Measurements from ENCODE around the gene BANK1. TPM values are rescaled to one million over a fixed set of nuclear protein-coding genes. Genes with fewer than 3 reads are reported as not detected.
A peak's percentile ranks its signal among the peaks of the same experiment; 100 is the strongest.

BANK1 gene
- total and polyA plus RNA-seq, 9 donors: 0.27 to 1.1 (median 0.40) TPM

- DNase-seq: no peak
- Histone ChIP-seq H3K4me1 (ENCODE audit: control insufficient read depth, insufficient read depth, low read length) (no peaks in the 10 kb centered on the region), H3K36me3 (ENCODE audit: control insufficient read depth, insufficient read depth, low read length) (no peaks in the 10 kb centered on the region), H3K27ac (ENCODE audit: low read length) (no peak overlapping the region), H3K4me3 (ENCODE audit: low read length) (no peak overlapping the region), H3K27me3 (ENCODE audit: control insufficient read depth, insufficient read depth, low read length) (no peaks in the 10 kb centered on the region), H3K9me3 (replicated peaks; ENCODE audit: control insufficient read depth, low read depth, low read length) (no peaks in the 10 kb centered on the region)
- no CpG with 5 or more reads among the region's 3 CpGs for WGBS (ENCODE audit: insufficient coverage)
These were observed 130.8 kb downstream of the BANK1 start for GRCh38 chr4:101921370-101921769.

- no peak for DNase-seq
- no peak overlapping the region for H3K4me3 ChIP-seq (ENCODE audit: low read length)
- no peaks in the 10 kb centered on the region for H3K9me3 ChIP-seq (replicated peaks; ENCODE audit: control insufficient read depth, low read depth, low read length)
- no peak overlapping the region for H3K27ac ChIP-seq (ENCODE audit: low read length)
- H3K4me1 ChIP-seq (ENCODE audit: control insufficient read depth, insufficient read depth, low read length): no peaks in the 10 kb centered on the region
- no peaks in the 10 kb centered on the region for H3K36me3 ChIP-seq (ENCODE audit: control insufficient read depth, insufficient read depth, low read length)
- H3K27me3 ChIP-seq (ENCODE audit: control insufficient read depth, insufficient read depth, low read length): no peaks in the 10 kb centered on the region
- WGBS (ENCODE audit: insufficient coverage): 71% methylated on average over 1 of the region's 1 CpG
These were observed 141.1 kb downstream of the BANK1 start for GRCh38 chr4:101931619-101932018.

DNA sequence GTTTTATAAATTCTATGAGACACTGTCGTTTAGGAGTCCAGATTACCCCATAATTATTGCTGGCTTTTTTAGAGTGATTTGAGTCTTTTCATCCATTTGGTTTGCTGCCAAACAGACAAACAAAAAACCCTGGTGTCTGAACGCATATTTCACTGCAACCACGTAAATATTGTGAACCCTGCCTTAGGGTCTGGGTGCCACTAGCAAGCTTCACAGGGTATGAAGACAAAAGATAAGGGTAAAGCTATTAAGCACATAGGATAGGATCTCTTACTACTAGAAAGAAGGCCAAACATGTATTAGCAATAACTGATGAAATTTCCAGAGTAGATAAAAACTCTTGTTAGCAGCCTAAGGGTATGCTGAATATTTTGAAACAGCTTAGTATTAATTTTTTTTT is 143.3 kb downstream of the BANK1 start:
- H3K27ac ChIP-seq (ENCODE audit: low read length): no peak overlapping the region
- no peaks in the 10 kb centered on the region for H3K27me3 ChIP-seq (ENCODE audit: control insufficient read depth, insufficient read depth, low read length)
- no CpG with 5 or more reads among the region's 3 CpGs for WGBS (ENCODE audit: insufficient coverage)
- DNase-seq: no peak
- H3K9me3 ChIP-seq (replicated peaks; ENCODE audit: control insufficient read depth, low read depth, low read length): no peaks in the 10 kb centered on the region
- H3K4me3 ChIP-seq (ENCODE audit: low read length): no peak overlapping the region
- no peaks in the 10 kb centered on the region for H3K36me3 ChIP-seq (ENCODE audit: control insufficient read depth, insufficient read depth, low read length)
- H3K4me1 ChIP-seq (ENCODE audit: control insufficient read depth, insufficient read depth, low read length): no peaks in the 10 kb centered on the region

- Histone ChIP-seq H3K9me3 (replicated peaks; ENCODE audit: control insufficient read depth, low read depth, low read length) (no peaks in the 10 kb centered on the region), H3K36me3 (ENCODE audit: control insufficient read depth, insufficient read depth, low read length) (no peaks in the 10 kb centered on the region), H3K4me1 (ENCODE audit: control insufficient read depth, insufficient read depth, low read length) (no peaks in the 10 kb centered on the region), H3K4me3 (ENCODE audit: low read length) (no peak overlapping the region), H3K27me3 (ENCODE audit: control insufficient read depth, insufficient read depth, low read length) (no peaks in the 10 kb centered on the region), H3K27ac (ENCODE audit: low read length) (no peak overlapping the region)
- DNase-seq: no peak
- 63% methylated on average over 1 of the region's 2 CpGs for WGBS (ENCODE audit: insufficient coverage)
These were observed 148.3 kb downstream of the BANK1 start for GRCh38 chr4:101938836-101939235.

- H3K36me3 ChIP-seq (ENCODE audit: control insufficient read depth, insufficient read depth, low read length): no peaks in the 10 kb centered on the region
- DNase-seq: peak; percentile 35
- no peaks in the 10 kb centered on the region for H3K4me1 ChIP-seq (ENCODE audit: control insufficient read depth, insufficient read depth, low read length)
- no CpG with 5 or more reads among the region's 1 CpG for WGBS (ENCODE audit: insufficient coverage)
- H3K4me3 ChIP-seq (ENCODE audit: low read length): no peak overlapping the region
- no peak overlapping the region for H3K27ac ChIP-seq (ENCODE audit: low read length)
- H3K27me3 ChIP-seq (ENCODE audit: control insufficient read depth, insufficient read depth, low read length): no peaks in the 10 kb centered on the region
- H3K9me3 ChIP-seq (replicated peaks; ENCODE audit: control insufficient read depth, low read depth, low read length): no peaks in the 10 kb centered on the region
These were observed 151.4 kb downstream of the BANK1 start for GRCh38 chr4:101941816-101942358.

GRCh38 chr4:101942891-101943290 is 152.4 kb downstream of the BANK1 start:
- no peak overlapping the region for H3K27ac ChIP-seq (ENCODE audit: low read length)
- no peaks in the 10 kb centered on the region for H3K4me1 ChIP-seq (ENCODE audit: control insufficient read depth, insufficient read depth, low read length)
- no peak for DNase-seq
- H3K9me3 ChIP-seq (replicated peaks; ENCODE audit: control insufficient read depth, low read depth, low read length): no peaks in the 10 kb centered on the region
- no peaks in the 10 kb centered on the region for H3K27me3 ChIP-seq (ENCODE audit: control insufficient read depth, insufficient read depth, low read length)
- H3K36me3 ChIP-seq (ENCODE audit: control insufficient read depth, insufficient read depth, low read length): no peaks in the 10 kb centered on the region
- H3K4me3 ChIP-seq (ENCODE audit: low read length): no peak overlapping the region

GRCh38 chr4:101944649-101945048 is 154.1 kb downstream of the BANK1 start:
- Histone ChIP-seq H3K27ac (ENCODE audit: low read length) (no peak overlapping the region), H3K9me3 (replicated peaks; ENCODE audit: control insufficient read depth, low read depth, low read length) (no peaks in the 10 kb centered on the region), H3K27me3 (ENCODE audit: control insufficient read depth, insufficient read depth, low read length) (no peaks in the 10 kb centered on the region), H3K36me3 (ENCODE audit: control insufficient read depth, insufficient read depth, low read length) (no peaks in the 10 kb centered on the region), H3K4me1 (ENCODE audit: control insufficient read depth, insufficient read depth, low read length) (no peaks in the 10 kb centered on the region), H3K4me3 (ENCODE audit: low read length) (no peak overlapping the region)
- no peak for DNase-seq
- WGBS (ENCODE audit: insufficient coverage): no CpG with 5 or more reads among the region's 1 CpG

DNA sequence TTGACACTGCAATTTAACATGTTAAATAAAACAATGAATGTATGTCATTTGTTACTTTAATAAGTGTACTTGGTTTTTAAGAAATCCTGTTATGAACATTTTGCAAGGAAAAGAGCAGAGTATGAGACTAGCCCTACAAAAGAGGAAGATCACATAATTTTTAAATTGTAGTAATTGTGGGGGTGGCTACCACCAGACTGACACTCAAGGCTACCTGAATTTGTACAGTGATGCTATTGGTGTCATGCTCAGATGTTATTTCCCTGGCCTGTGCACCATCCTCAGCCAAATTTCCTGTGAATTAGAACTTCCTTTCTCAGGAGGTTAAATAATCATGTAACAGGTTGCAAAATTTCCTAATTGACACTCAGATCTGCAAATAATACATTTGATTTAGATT is 157.5 kb downstream of the BANK1 start:
- H3K4me1 ChIP-seq (ENCODE audit: control insufficient read depth, insufficient read depth, low read length): no peaks in the 10 kb centered on the region
- no peak overlapping the region for H3K4me3 ChIP-seq (ENCODE audit: low read length)
- no peak for DNase-seq
- no peaks in the 10 kb centered on the region for H3K9me3 ChIP-seq (replicated peaks; ENCODE audit: control insufficient read depth, low read depth, low read length)
- H3K36me3 ChIP-seq (ENCODE audit: control insufficient read depth, insufficient read depth, low read length): no peaks in the 10 kb centered on the region
- H3K27me3 ChIP-seq (ENCODE audit: control insufficient read depth, insufficient read depth, low read length): no peaks in the 10 kb centered on the region
- H3K27ac ChIP-seq (ENCODE audit: low read length): no peak overlapping the region

DNA sequence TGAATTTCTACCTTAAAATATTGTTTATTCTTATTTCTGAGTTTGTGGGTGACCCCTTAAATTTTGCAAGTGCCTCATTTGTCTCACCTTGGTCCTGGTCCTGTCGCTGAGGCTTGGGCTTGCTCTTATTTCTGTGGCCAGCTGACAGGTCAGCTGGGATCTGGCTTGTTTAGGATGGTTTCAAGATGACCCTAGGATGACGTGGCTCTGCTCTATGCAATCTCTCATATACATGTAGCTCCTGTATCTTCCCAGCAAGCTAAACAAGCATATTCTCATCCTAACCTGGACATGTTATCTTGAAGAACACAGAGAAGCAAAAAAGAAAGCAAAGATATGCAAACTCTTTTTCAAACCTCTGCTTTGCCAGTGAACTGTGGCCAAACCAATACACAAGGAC is 158.4 kb downstream of the BANK1 start:
- Histone ChIP-seq H3K36me3 (ENCODE audit: control insufficient read depth, insufficient read depth, low read length) (no peaks in the 10 kb centered on the region), H3K4me1 (ENCODE audit: control insufficient read depth, insufficient read depth, low read length) (no peaks in the 10 kb centered on the region), H3K27me3 (ENCODE audit: control insufficient read depth, insufficient read depth, low read length) (no peaks in the 10 kb centered on the region), H3K4me3 (ENCODE audit: low read length) (no peak overlapping the region), H3K27ac (ENCODE audit: low read length) (no peak overlapping the region), H3K9me3 (replicated peaks; ENCODE audit: control insufficient read depth, low read depth, low read length) (no peaks in the 10 kb centered on the region)
- 86% methylated on average over 1 of the region's 2 CpGs for WGBS (ENCODE audit: insufficient coverage)
- no peak for DNase-seq

- H3K36me3 ChIP-seq (ENCODE audit: control insufficient read depth, insufficient read depth, low read length): no peaks in the 10 kb centered on the region
- no CpG with 5 or more reads among the region's 3 CpGs for WGBS (ENCODE audit: insufficient coverage)
- no peaks in the 10 kb centered on the region for H3K4me1 ChIP-seq (ENCODE audit: control insufficient read depth, insufficient read depth, low read length)
- H3K27me3 ChIP-seq (ENCODE audit: control insufficient read depth, insufficient read depth, low read length): no peaks in the 10 kb centered on the region
- no peak for DNase-seq
- H3K4me3 ChIP-seq (ENCODE audit: low read length): no peak overlapping the region
- no peak overlapping the region for H3K27ac ChIP-seq (ENCODE audit: low read length)
- H3K9me3 ChIP-seq (replicated peaks; ENCODE audit: control insufficient read depth, low read depth, low read length): no peaks in the 10 kb centered on the region
These were observed 159.9 kb downstream of the BANK1 start for GRCh38 chr4:101950258-101950979.

- Histone ChIP-seq H3K27ac (ENCODE audit: low read length) (no peak overlapping the region), H3K27me3 (ENCODE audit: control insufficient read depth, insufficient read depth, low read length) (no peaks in the 10 kb centered on the region), H3K4me3 (ENCODE audit: low read length) (no peak overlapping the region), H3K36me3 (ENCODE audit: control insufficient read depth, insufficient read depth, low read length) (no peaks in the 10 kb centered on the region), H3K4me1 (ENCODE audit: control insufficient read depth, insufficient read depth, low read length) (no peaks in the 10 kb centered on the region), H3K9me3 (replicated peaks; ENCODE audit: control insufficient read depth, low read depth, low read length) (no peaks in the 10 kb centered on the region)
- WGBS (ENCODE audit: insufficient coverage): no CpG with 5 or more reads among the region's 4 CpGs
- DNase-seq: no peak
These were observed 162.5 kb downstream of the BANK1 start for GRCh38 chr4:101952985-101953384.

Measured in muscle of leg (tissue), 11 donors.